ENCODE data around the gene ASMTL. TPM values are rescaled to one million over a fixed set of nuclear protein-coding genes. Genes with fewer than 3 reads are reported as not detected.
"Not testable (repeated sequence)": the region's sequence is repeated elsewhere in the genome, so short reads cannot be mapped to it uniquely, and the experiment has no call there.

ASMTL gene
- total RNA-seq, 1 donor from 2014 or later, result 31.8 TPM

- no peak for ATAC-seq (ENCODE audit: poor library complexity)
- no peak for DNase-seq
- intact Hi-C loops (cut with DNase I), result no loop called here
These were observed 31.3 kb upstream of the ASMTL start for GRCh38 chrX:1483843-1484637.

DNA sequence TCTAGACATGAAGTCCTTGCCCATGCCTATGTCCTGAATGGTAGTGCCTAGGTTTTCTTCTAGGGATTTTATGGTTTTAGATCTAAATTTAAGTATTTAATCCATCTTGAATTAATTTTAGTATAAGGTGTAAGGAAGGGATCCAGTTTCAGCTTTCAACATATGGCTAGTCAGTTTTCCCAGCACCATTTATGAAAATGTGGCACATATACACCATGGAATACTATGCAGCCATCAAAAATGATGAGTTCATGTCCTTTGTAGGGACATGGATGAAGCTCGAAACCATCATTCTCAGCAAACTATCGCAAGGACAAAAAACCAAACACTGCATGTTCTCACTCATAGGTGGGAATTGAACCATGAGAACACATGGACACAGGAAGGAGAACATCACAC, 29.8 kb upstream of the ASMTL start:
- DNase-seq; ATAC-seq (ENCODE audit: poor library complexity); intact Hi-C loops (cut with DNase I): not testable (repeated sequence)

DNA sequence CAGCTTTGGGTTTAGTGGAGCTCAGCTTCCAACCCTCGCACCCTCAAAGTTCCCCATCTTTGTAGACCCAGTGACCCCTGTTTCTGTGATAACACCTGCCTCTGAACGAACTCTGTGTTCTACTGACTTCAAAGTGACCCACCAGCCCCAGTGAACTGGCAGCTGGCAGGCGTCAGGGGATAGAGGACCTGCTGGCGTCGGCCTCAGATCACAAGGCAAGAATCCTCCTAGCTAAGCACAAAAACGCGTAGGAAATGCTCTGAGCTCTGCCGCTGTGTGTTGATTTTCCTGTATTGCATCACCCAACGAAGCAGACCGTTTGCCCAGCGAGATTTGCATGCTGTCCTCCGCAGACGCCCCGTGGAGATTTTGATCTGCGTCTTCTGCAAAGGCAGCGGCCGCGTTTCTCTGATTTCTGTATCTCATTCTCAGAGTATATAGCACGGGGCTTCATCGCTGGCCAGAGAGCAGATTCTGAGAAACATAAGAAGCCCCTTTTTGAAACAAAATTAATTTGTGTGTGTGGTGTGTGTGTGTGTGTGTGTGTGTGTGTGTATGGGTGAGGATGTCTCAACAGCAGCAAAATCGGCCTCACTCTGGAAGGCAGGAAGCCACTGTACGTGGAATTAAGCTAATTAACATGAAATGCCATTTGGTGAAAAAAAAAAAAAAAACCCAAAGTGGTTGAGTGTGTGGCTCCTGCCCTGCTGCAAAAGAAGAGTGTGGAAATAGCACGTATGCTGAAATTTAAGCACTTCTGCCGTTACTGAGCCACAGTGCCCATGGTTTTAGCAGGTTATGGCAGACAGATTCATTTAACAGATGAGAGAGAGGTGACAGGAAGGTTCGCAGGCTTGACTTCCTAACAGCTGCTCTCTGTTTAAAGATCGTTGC, 29.2 kb upstream of the ASMTL start:
- peak; percentile 85 for ATAC-seq (ENCODE audit: poor library complexity)
- intact Hi-C loops (cut with DNase I), result no loop called here
- peak; percentile 71 for DNase-seq

DNA sequence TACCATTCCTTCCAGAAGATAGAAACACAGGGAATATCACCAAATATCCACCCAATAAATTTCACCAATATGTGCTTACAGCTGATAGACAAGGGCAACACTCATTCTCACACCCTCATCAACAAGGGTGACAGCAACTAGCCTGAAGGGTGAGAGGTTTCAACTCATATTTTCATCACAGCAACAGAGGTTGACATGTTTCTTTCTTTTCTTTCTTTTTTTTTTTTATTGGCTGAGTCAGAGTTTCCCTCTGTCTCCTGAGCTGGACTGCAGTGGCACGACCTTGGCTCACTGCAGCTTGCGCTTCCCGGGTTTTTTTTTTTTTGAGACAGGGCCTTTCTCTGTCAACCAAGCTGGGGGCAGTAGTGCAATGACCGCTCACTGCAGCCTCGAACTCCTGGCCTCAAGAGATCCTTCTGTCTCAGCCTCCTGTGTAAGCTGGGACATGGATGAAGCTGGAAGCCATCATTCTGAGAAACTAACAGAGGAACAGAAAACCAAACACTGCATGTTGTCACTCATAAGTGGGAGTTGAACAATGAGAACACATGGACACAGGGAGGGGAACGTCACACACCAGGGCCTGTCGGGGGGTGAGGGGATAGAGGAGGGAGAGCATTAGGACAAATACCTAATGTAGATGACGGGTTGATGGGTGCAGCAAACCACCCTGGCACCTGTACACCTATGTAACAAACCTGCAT, 27.5 kb upstream of the ASMTL start:
- no peak for DNase-seq
- no peak for ATAC-seq (ENCODE audit: poor library complexity)
- intact Hi-C loops (cut with DNase I), result no loop called here

GRCh38 chrX:1477801-1478458, 25.2 kb upstream of the ASMTL start:
- intact Hi-C loops (cut with DNase I), result no loop called here
- ATAC-seq (ENCODE audit: poor library complexity) (no peak), DNase-seq (no peak)

DNA sequence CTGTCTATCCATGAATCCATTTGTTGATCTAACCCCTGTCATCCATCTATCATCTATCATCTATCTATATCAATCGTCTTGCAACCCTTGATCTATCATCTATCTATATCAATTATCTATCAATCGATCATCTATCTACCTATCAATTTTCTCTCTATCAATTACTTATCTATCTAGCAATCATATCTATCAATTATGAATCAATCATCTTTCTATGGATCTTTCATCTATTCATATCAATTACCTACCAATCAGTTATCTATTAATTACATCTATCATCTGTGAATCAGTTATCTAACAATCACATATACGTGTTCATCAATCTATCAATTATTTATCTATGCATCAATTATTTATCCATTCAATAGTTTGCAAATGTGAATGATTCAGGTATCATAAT, 24.5 kb upstream of the ASMTL start:
- no peak for DNase-seq
- intact Hi-C loops (cut with DNase I), result no loop called here
- ATAC-seq (ENCODE audit: poor library complexity), result no peak

DNA sequence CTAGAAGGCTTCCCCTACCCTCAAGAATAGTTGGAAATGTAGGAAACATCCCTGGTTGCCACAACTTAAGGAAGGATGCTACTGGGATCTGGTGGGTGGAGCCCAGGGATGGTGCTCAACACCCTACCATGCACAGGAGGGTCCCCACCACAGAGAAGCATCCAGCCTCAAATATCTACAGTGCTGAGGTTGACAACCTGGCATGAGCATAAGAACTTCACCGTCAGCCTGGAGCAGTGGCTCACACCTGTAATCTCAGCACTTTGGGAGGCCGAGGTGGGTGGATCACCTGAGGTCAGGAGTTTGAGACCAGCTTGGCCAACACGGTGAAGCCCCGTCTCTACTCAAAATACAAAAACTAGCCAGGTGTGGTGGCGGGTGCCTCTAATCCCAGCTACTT, 24.0 kb upstream of the ASMTL start:
- intact Hi-C loops (cut with DNase I), result no loop called here
- DNase-seq (no peak), ATAC-seq (ENCODE audit: poor library complexity) (no peak)

DNA sequence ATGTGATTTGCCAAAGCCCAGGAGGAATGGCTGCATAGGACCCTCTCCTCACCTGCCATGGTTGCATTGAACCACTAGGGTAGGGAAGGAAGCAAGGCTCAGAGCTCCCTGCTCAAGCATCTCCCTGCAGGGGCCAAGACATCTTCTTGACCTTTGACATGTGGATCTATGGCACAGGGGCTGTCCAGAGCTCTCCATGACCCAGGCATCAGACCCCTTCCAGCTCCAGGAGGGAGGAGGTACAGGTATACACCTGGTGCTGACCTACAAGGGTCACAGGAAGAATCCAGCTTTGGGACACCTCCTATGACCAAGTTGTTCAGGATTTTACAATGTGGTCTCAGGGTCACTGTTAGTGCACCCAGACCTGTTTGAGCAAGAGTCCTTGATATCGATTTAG, 23.2 kb upstream of the ASMTL start:
- DNase-seq (no peak), ATAC-seq (ENCODE audit: poor library complexity) (no peak)
- intact Hi-C loops (cut with DNase I), result no loop called here

DNA sequence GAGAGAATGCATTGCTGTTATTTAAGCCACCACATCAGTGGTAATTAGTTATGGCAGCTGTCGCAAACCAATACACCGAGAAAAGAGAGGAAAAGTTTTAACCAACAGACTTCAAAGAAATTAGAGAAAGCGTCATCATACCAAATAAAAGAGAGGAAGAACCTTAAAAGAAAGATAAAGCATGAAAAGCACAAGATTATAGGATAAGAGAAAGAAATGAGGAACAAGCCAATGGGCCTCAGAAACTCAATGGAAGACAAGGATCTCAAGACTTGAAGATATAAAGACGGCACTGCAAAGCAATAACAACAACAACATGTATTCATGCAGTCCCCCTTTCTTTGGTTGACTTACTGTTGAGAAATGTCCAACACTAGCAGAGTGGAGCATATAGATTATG, 22.8 kb upstream of the ASMTL start:
- ATAC-seq (ENCODE audit: poor library complexity) (no peak), DNase-seq (no peak)
- intact Hi-C loops (cut with DNase I), result no loop called here

GRCh38 chrX:1474593-1474992, 21.9 kb upstream of the ASMTL start:
- ATAC-seq (ENCODE audit: poor library complexity); intact Hi-C loops (cut with DNase I); DNase-seq: not testable (repeated sequence)

GRCh38 chrX:1472975-1473374, 20.3 kb upstream of the ASMTL start:
- intact Hi-C loops (cut with DNase I), result no loop called here
- ATAC-seq (ENCODE audit: poor library complexity) (no peak), DNase-seq (no peak)

GRCh38 chrX:1468250-1468772, 15.6 kb upstream of the ASMTL start:
- intact Hi-C loops (cut with DNase I), result no loop called here
- DNase-seq (no peak), ATAC-seq (ENCODE audit: poor library complexity) (no peak)

GRCh38 chrX:1466971-1467561, 14.4 kb upstream of the ASMTL start:
- DNase-seq (peak; percentile 29), ATAC-seq (ENCODE audit: poor library complexity) (no peak)
- intact Hi-C loops (cut with DNase I), result no loop called here

- ATAC-seq (ENCODE audit: poor library complexity) (no peak), DNase-seq (peak; percentile 18)
- intact Hi-C loops (cut with DNase I), result no loop called here
These were observed 13.5 kb upstream of the ASMTL start for GRCh38 chrX:1466232-1466661.

DNA sequence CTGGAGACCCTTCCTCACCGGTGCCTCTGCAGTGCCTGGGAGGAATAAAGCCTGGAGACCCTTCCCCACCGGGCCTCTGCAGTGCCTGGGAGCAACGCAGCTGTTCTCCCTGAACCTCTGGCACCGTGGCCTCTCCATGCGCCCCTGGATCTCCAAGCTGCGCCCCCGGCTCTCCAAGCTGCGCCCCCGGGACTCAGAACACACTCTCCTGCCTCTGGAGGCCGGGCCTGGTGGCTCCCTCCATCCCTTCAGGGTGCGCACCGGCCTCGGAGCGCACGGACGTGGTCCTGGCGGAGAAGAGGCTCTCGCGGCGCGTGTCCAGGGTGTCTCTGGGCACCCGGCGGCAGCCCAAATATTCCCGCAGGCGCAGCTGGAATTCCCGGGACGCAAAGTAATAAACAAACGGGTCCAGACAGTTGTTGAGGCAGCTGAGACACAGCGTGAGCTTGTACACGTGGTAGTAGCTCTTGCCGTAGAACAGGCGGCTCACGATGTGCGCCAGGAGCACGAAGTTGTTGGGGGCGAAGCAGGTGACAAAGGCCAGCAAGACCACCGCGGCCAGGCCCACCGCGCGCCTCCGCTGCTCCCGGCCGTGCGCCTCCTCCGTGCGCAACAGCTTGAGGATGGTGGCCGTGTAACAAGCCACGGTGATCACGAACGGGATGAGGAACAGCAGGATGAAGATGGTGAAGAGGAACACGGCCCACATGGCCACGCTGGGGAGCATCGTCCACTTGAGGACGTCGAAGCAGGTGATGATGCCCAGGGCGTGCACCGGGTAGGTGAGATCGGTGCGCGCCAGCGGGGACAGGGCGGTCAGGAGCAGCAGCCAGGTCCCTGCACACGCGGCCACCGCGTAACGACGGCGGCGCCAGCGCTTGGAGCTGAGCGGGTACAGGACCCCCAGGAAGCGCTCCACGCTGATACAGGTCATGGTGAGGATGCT, 12.8 kb upstream of the ASMTL start:
- intact Hi-C loops (cut with DNase I), result no loop called here
- DNase-seq, result peak; percentile 32
- no peak for ATAC-seq (ENCODE audit: poor library complexity)

GRCh38 chrX:1464971-1465285, 12.2 kb upstream of the ASMTL start:
- peak; percentile 10 for DNase-seq

More at GRCh38 chrX:1464971-1465285, 12.2 kb upstream of the ASMTL start:
- no peak for ATAC-seq (ENCODE audit: poor library complexity)
- intact Hi-C loops (cut with DNase I), result no loop called here

All from Right ventricle myocardium superior (tissue), 1 donor.